Smooth muscle cell (in vitro differentiated cells): Measurements from ENCODE around the gene SNTG2. TPM values are rescaled to one million over a fixed set of nuclear protein-coding genes. Genes with fewer than 3 reads are reported as not detected.

ENCODE experiments used
- DNase-seq: peaks from one replicate; lab custom pipeline; 2025; ENCODE audit not compliant: unreplicated experiment; lab: John Stamatoyannopoulos, UW
- H2AFZ ChIP-seq: fragments of 200-600 bp; sonication (generic); 2 replicates; pipeline ENCODE4 v1.6.0; 2016; ENCODE audit warnings: antibody characterized with exemption, low read depth, mild to moderate bottlenecking
- H3F3A ChIP-seq: fragments of 200-600 bp; sonication (generic); 2 replicates; pipeline ENCODE4 v1.6.0; 2017; ENCODE audit warnings: antibody characterized with exemption, low read depth
- H3K27ac ChIP-seq: fragments of 200-600 bp; sonication (generic); 2 replicates; pipeline ENCODE4 v1.5.1; 2016; ENCODE audit warnings: low read depth, mild to moderate bottlenecking
- H3K27me3 ChIP-seq: fragments of 200-600 bp; sonication (generic); 2 replicates; pipeline ENCODE4 v1.6.1; 2016; ENCODE audit warnings: low read depth, mild to moderate bottlenecking
- H3K36me3 ChIP-seq: fragments of 200-600 bp; sonication (generic); 2 replicates; pipeline ENCODE4 v1.5.1; 2016; ENCODE audit warnings: low read depth
- H3K4me1 ChIP-seq: fragments of 200-600 bp; sonication (generic); 2 replicates; pipeline ENCODE4 v1.5.1; 2016; ENCODE audit warnings: low read depth
- H3K4me2 ChIP-seq: fragments of 200-600 bp; sonication (generic); 2 replicates; pipeline ENCODE4 v1.6.0; 2016; ENCODE audit warnings: mild to moderate bottlenecking
- H3K4me3 ChIP-seq: fragments of 200-600 bp; sonication (generic); 2 replicates; pipeline ENCODE4 v1.5.1; 2016; ENCODE audit warnings: mild to moderate bottlenecking
- H3K79me2 ChIP-seq: fragments of 200-600 bp; sonication (generic); 2 replicates; pipeline ENCODE4 v1.6.0; 2016; ENCODE audit warnings: low read depth, mild to moderate bottlenecking
- H3K9ac ChIP-seq: fragments of 200-600 bp; sonication (generic); 2 replicates; pipeline ENCODE4 v1.6.0; 2016; ENCODE audit warnings: low read depth
- H3K9me3 ChIP-seq: fragments of 200-600 bp; sonication (generic); replicated peaks from 2 replicates; pipeline ENCODE4 v1.5.1; 2016; ENCODE audit warnings: low read depth
- H4K20me1 ChIP-seq: fragments of 200-600 bp; sonication (generic); 2 replicates; pipeline ENCODE4 v1.6.0; 2016; ENCODE audit warnings: low read depth
- WGBS: methylation state at CpG from one replicate; pipeline ENCODE4 v1.1.7; 2016; ENCODE audit warnings: low lambda C conversion rate; 5-methylcytosine and 5-hydroxymethylcytosine counted together
- polyA plus RNA-seq: library from polyadenylated mRNA; unstranded; fragments of >200 nt; fragmentation: Nextera tagmentation; extraction: Ambion mirVana; gene quantifications from 2 replicates; pipeline ENCODE4 v1.2.1, GENCODE V29; 2016
- total RNA-seq: library from RNA; depleted of rRNA; stranded (reverse); fragments of >200 nt; gene quantifications from 2 replicates; pipeline ENCODE4 v1.2.3, GENCODE V29; 2014
- TF ChIP-seq, protein P1 (sequence below): fragments of 200-600 bp; sonication (generic); IDR thresholded peaks from 2 replicates; pipeline ENCODE4 v1.5.1; 2017; ENCODE audit warnings: borderline replicate concordance, mild to moderate bottlenecking, antibody characterized with exemption; ENCODE audit not compliant: insufficient read depth, poor library complexity, severe bottlenecking

Gene SNTG2
- total and polyA plus RNA-seq, 2 experiments from 2014 or later: 0.56 TPM; not detected in 1

DNA sequence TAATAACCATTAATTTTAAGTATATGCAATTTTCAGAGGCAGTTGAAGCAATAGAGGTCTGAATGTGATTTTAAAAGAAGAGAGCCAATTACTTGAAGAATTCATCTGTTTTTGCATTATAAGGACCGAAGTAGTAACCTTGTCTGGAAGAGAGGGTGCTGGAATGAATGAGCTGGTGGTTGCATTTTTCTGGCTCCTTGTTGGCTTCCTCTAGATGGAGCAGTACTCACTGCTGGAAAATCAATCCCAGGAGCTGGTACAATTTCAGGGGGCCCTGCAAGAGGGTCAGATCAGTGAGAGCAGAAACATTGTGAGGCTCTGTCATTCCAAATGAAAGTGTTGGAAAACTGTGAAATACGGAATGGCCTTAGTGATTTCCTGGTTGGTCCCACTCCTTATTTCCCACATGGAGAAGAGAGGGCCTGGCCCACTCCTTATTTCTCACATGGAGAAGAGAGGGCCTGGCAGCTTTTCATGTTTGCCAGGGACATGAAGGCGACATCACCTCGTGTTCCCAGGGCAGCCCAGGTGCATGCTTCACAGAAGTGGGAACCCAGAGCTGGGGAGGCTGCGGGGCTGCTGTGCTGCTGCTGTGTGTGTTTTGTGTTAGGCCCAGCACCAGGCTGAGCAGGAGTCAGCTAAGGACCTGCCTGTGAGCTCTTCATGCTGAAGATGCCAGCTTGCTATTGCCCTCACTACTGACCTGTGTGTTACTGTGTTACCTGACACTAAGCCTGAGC, 197.4 kb downstream of the SNTG2 start:
- no peaks in the 10 kb centered on the region for H3K9me3 ChIP-seq
- TF ChIP-seq, protein P1, sequence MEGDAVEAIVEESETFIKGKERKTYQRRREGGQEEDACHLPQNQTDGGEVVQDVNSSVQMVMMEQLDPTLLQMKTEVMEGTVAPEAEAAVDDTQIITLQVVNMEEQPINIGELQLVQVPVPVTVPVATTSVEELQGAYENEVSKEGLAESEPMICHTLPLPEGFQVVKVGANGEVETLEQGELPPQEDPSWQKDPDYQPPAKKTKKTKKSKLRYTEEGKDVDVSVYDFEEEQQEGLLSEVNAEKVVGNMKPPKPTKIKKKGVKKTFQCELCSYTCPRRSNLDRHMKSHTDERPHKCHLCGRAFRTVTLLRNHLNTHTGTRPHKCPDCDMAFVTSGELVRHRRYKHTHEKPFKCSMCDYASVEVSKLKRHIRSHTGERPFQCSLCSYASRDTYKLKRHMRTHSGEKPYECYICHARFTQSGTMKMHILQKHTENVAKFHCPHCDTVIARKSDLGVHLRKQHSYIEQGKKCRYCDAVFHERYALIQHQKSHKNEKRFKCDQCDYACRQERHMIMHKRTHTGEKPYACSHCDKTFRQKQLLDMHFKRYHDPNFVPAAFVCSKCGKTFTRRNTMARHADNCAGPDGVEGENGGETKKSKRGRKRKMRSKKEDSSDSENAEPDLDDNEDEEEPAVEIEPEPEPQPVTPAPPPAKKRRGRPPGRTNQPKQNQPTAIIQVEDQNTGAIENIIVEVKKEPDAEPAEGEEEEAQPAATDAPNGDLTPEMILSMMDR: no peak
- H3K36me3 ChIP-seq: no peaks in the 10 kb centered on the region
- no peak overlapping the region for H2AFZ ChIP-seq
- no peak overlapping the region for H3K27ac ChIP-seq
- DNase-seq: no peak
- no peak overlapping the region for H3K4me3 ChIP-seq
- no peaks in the 10 kb centered on the region for H3K27me3 ChIP-seq
- no peak overlapping the region for H3K9ac ChIP-seq
- H3K4me1 ChIP-seq: no peaks in the 10 kb centered on the region
- H3F3A ChIP-seq: no peaks in the 10 kb centered on the region
- no peaks in the 10 kb centered on the region for H4K20me1 ChIP-seq
- H3K4me2 ChIP-seq: no peak overlapping the region
- no peaks in the 10 kb centered on the region for H3K79me2 ChIP-seq
- WGBS: 55% methylated on average over 5 of the region's 5 CpGs

DNA sequence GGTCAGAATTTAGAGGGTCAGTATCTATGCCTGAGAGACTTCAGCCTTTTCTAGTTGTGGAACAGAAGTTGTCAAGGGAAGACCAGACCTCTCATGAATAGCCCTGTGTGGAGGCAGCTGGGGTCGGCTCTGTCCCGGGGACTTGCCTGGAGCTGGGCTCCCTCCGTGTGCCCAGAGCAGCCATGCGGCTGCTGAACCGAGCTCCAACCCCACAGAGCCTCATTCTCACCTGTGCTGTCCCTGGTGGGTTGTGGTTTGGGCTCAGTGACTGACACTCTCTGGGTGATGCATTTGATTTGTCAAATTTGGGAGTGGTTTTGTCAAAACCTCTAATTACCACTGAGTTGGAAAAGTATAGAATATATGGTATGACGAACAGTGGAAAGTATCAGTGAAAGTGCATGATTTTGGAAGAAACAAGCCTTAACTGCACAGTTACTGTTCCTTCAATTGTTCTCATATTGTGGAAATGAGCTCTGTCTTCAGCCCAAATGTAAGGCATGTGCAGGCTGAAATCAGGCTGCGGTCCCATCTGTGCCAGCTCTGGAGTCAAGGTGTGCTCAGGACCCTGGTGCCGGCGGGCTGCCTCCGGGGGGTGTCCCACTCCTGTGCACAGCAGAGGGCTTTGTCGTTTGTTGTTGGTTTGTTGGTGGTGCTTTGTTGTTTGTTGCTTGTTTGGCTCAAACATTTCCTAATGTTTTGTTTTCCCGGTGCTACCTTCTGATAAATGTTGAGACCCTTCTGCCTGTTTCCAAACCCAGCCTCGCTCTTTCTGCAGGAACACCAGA, 200.3 kb downstream of the SNTG2 start:
- H3K4me3 ChIP-seq: no peak overlapping the region
- no peaks in the 10 kb centered on the region for H3K36me3 ChIP-seq
- H3K9ac ChIP-seq: no peak overlapping the region
- no peak overlapping the region for H2AFZ ChIP-seq
- H3K27me3 ChIP-seq: no peaks in the 10 kb centered on the region
- WGBS: 75% methylated on average over 13 of the region's 13 CpGs
- no peak overlapping the region for H3K4me2 ChIP-seq
- no peaks in the 10 kb centered on the region for H3K9me3 ChIP-seq
- no peaks in the 10 kb centered on the region for H4K20me1 ChIP-seq
- H3K79me2 ChIP-seq: no peaks in the 10 kb centered on the region
- no peak overlapping the region for H3K27ac ChIP-seq
- H3F3A ChIP-seq: no peaks in the 10 kb centered on the region
- H3K4me1 ChIP-seq: no peaks in the 10 kb centered on the region
- DNase-seq: no peak
- TF ChIP-seq, protein P1: no peak

DNA sequence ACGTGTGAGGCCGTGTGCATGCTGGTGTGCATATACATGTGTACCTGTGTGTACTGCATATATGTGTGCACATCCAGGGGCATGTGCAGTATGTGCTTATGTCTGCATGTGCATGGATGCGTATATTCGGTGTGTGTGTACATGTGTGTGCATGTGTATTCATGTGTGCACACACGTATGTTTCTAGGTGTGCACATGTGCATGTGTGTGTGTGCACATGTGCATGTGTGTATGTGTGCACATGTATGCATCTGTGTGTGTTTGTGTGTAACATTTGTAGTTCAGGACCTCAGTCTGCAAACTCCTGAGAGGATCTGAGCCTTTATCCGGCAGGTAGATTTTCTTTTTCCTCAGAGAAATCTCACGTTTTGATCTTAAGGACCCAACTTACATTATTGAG, 201.7 kb downstream of the SNTG2 start:
- WGBS: 83% methylated on average over 7 of the region's 7 CpGs
- no peak overlapping the region for H2AFZ ChIP-seq
- no peak overlapping the region for H3K27ac ChIP-seq
- no peak for DNase-seq
- H3K79me2 ChIP-seq: no peaks in the 10 kb centered on the region
- no peak overlapping the region for H3K4me3 ChIP-seq
- no peaks in the 10 kb centered on the region for H3K36me3 ChIP-seq
- H3K4me1 ChIP-seq: no peaks in the 10 kb centered on the region
- H3K9ac ChIP-seq: no peak overlapping the region
- TF ChIP-seq, protein P1: no peak
- no peaks in the 10 kb centered on the region for H3F3A ChIP-seq
- H3K4me2 ChIP-seq: no peak overlapping the region
- no peaks in the 10 kb centered on the region for H4K20me1 ChIP-seq
- H3K27me3 ChIP-seq: no peaks in the 10 kb centered on the region
- no peaks in the 10 kb centered on the region for H3K9me3 ChIP-seq

DNA sequence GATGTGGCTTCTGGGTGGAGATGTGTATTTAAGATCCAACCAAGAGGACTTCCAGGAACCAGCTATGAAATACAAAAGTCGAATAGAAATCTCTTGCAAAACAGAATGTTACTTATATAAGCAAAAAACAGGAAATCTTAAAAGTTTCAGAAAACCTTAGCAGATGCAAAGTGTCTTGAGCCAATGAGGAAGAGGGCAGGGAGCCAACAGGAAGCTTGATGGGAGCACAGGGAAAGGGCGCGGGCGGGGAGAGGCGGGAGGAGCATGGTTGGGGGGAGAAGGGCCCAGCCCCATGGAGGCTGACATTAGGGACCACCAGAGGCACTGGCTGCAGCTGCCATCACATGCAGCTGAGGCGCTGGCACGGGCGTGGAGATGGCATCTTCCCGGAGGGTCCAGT, 203.3 kb downstream of the SNTG2 start:
- Histone ChIP-seq H3K4me1 (no peaks in the 10 kb centered on the region), H3K9me3 (no peaks in the 10 kb centered on the region), H3F3A (no peaks in the 10 kb centered on the region), H3K4me3 (no peak overlapping the region), H3K4me2 (no peak overlapping the region), H3K27me3 (no peaks in the 10 kb centered on the region), H3K79me2 (no peaks in the 10 kb centered on the region), H3K27ac (no peak overlapping the region), H4K20me1 (no peaks in the 10 kb centered on the region), H3K36me3 (no peaks in the 10 kb centered on the region), H3K9ac (no peak overlapping the region), H2AFZ (no peak overlapping the region)
- DNase-seq: no peak
- TF ChIP-seq, protein P1: no peak
- WGBS: 80% methylated on average over 9 of the region's 9 CpGs
